ENCODE results near the gene HLA-C.
"Not testable (repeated sequence)": the region's sequence is repeated elsewhere in the genome, so short reads cannot be mapped to it uniquely, and the experiment has no call there.

The HLA-C gene

DNA sequence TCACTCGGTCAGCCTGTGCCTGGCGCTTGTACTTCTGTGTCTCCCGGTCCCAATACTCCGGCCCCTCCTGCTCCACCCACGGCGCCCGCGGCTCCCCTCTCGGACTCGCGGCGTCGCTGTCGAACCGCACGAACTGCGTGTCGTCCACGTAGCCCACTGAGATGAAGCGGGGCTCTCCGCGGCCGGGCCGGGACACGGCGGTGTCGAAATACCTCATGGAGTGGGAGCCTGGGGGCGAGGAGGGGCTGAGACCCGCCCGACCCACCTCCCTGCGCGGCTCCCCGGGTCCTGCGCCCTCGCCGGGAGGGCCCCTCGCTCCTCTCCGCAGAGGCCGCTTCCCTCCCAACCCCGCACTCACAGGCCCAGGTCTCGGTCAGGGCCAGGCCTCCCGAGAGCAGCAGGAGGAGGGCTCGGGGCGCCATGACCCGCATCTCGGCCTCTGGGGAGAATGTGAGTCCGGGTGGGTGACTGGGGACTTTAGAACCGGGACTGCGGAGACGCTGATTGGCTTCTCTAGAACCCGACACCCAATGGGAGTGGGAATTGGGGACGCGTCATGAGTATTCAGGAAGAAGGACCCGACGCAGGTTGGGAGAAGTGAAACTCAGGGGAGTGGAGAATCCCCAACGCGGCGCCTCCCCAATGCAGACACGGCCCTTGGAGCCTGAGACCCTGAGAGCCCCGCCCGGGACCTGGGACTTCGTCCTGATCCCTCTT is at the start of gene HLA-C:
TSS of gene HLA-C (minus strand) at position 452 of the 717 bp plus-strand sequence. CDS start at position 431, 21 bp downstream.
- DNase-seq (ENCODE audit: low spot score): peak; percentile 94

DNA sequence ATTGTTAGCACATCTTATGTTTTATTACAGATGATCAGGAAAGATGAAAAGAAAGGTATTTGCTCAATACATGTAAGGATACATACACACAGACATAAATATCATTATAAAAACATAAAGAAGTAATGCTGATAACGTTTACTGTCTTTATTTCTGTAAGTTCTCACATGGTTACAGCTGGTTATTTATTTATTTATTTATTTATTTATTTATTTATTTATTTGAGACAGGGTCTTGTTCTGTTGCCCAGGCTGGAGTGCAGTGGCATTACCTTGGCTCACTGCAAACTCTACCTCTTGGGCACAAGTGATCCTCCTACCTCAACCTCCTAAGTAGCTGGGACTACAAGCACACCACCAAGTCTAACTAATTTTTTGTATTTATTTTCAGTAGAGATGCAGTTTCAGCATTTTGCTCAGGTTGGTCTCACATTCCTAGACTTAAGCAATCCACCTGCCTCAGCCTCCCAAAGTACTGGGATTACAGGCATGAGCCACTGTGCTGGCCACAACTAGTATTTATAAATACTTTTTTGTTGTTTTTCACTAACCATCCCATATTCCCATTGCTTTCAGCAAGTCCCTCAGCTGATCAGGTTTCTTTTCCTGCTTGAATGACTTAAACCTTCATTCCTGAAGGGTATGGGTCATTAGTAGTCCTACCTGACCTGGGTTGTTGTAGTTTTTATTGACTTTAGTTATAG is 49.3 kb upstream of the HLA-C start:
- no peak for DNase-seq (ENCODE audit: low spot score)

DNA sequence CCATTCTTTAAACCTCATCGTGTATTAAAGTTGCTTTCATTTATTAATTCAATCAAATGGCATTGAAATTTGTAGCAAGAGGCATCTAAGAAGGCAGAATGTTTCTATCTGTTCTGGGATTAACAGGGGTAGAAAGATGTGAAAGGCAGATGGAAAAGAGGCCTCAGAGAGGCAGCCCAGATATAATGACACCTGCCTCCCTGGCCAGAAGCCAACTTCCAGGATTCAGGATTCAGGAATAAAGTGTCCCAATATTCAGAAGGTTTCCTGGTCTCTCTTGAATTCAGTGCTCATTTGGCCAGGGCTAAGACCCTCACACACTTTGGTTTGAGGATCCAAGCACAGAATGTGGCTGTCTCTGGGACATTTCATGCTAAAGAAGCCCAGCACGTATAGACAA is 45.1 kb upstream of the HLA-C start:
- no peak for DNase-seq (ENCODE audit: low spot score)

DNA sequence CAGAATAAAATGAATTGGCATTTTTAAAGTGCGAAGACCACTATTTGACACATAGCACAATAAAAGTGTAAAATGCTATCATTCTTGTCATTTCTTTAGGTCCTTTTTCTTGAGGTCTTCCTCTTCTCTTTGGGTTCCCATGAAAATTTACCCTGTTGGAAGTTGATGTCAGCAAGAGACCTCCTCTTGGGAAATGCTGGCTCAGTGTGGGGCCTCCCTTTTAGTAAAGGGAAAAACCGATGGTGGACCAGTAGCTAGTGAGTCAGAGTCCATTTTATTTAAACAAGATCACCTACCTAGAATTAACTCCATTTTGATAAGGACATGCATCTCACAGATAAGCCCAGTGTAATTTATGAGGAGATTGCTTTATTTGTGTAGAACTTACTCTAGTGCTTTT is 37.7 kb upstream of the HLA-C start:
- no peak for DNase-seq (ENCODE audit: low spot score)

DNA sequence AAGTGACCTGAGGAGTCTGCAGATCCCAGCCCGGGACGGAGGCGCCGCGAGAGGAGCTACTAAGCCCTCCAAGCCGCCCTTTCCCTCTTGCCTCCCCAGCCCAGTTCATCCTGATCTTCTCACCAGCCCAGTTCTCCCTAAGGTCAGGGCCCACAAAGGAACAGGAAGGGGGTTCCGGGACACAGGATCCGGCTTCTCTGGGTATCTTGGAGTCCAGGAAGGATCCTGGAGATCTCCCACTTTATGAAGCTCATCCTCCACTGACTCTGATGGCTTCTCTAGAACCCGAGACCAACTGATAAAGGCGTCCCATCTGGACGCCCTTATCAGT is 36.9 kb upstream of the HLA-C start:
- DNase-seq (ENCODE audit: low spot score): no peak

DNA sequence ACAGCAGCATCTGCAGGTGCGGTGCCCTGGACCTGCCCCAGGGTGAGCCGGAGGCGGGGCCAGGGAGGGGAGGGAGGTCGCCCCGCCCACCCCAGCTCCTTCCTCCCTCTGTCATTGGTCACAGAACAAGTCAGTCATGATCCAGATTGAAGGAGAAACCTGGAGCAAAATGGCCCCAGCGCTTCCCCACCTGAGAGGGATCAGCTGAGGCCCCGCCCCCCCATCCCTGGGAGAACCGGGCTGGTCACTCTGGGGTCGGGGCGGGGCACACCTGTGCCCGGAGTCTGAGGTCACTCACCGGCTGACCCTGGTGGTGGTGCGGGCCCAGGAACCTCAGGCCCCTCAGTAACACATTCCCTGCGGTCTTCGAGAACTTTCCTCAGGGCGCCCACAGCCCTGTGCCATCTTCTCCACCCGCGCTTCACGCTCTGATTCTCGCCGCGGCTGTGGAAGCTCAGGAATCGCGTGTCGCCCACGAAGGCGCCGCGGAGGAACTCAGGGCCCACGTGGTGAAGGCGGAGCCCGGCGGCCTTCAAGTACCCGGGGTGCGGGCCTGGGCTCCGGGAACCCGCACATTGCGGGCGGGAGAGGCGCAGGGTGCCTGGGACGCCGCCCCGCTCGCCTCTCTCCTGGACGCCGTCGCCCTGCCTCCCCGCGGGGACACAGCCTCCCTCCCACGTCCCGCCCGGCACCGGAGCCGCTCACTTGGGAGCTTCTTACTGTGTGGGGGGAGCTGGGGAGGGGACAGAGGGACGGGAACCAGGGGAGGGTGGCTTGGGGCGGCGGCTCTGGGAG is 36.4 kb upstream of the HLA-C start:
- no peak for DNase-seq (ENCODE audit: low spot score)

DNA sequence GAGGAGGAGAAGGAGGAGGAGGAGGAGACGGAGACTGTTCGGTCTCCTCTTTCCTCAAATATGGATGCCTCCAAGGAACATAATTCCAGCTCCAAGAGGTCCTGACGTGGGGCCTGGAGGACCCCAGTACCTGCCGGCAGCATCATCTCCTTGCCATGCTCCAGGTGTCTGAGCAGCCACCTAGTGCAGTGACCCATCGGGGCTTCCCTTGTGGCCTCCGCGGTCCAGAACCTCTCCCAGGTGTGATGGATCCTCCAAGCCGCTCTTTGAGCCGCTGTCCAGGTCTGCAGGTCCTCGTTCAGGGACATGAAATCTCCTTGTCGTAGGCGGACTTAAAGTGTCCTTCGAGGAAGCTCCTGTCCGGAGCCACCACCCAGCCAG is 35.8 kb upstream of the HLA-C start:
- DNase-seq (ENCODE audit: low spot score): no peak

DNA sequence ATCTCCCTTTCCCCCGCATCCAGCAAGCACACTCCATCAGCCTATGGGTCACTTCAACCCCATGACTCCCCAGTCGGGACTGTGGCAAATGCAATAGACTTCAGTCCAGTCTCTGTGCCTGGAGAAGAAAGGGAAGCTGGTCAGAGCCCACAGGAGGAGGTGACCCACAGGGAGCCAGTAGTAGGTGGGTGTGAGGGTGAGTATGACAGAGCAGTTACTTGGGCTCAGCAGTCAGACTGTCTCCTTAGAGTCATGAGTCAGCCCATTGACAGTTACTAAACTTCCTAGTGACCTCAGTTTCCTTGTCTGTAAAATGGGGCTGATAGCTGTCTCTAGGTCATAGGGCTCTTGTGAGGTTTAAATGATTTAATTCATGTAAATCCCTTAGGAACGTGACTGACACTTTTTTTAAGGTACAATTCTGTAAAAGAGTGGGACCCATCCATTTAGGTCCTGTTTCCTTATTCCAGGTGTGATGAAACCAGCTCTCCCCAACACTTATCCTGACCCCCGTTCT is 33.9 kb upstream of the HLA-C start:
- DNase-seq (ENCODE audit: low spot score): no peak

DNA sequence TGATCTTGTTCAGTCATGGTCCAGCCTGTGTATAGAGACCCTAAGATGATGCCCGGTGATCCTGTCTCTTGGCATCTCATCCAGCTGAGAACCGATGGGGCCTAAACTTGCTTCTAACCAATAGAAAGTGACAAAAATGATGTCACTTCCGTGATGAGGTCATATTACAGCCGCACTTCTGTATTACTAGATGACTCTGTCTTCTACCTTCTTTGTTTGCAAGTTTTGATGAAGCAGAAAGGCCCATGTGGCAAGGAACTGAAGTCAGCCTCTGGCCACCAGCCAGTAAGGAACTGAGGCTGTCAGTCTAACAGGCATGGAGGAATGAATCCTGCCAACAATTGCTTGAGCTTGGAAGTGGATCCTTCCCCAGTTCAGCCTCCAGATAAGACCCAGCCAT is 32.8 kb upstream of the HLA-C start:
- DNase-seq (ENCODE audit: low spot score): no peak

DNA sequence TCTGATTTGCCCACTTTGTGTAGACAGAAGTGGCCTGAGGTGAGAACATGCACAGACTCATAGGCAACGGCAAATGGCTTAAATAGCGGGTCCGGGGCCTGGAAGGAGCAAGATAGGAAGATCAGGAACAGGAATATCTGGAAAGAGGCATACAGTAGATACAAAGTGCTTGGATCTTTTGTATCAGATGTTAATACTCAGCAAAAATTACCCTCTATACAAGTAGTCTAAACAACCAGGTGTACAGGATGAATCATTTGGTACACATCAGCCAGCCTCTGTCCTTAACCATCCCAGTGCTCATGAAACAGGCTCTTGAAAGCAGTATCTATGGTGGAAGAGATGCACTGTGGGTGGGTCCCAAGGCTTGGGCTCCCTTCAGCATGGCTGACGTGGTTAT is 28.9 kb upstream of the HLA-C start:
- DNase-seq (ENCODE audit: low spot score): no peak

DNA sequence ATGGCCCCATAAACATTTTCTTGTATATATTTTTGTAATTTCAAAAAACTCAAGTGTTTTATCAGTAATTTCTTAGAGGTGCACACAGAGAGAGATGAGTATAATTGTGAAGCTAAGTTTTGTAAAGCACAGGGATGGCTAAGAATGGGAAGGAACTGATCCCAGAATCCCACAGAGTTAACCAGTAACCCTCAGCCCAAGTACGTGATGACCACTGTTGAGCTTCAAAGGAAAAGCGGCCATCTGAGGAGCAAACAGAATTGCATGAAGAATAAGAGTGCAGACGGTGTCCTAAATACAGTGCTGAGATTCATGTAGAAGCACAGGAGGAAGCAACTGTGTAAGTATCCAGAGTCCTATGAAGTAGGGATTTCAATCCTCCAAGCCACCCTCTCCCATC is 28.1 kb upstream of the HLA-C start:
- no peak for DNase-seq (ENCODE audit: low spot score)

DNA sequence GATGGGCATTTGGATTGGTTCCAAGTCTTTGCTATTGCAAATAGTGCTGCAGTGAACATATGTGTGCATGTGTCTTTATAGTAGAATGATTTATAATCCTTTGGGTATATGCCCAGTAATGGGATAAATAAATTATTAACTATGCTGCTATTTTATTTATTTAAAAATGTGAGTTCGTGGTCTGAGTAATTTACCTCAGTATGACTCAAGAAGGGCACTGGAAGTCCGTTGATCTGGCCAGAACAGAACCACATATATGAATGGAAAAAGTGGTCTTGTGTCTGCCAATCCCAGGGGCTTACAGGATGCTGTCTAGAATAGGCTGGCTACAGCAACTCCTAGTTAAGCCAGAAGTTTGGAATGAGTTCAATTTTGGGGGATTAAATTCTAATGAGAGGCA is 27.6 kb upstream of the HLA-C start:
- DNase-seq (ENCODE audit: low spot score): no peak

DNA sequence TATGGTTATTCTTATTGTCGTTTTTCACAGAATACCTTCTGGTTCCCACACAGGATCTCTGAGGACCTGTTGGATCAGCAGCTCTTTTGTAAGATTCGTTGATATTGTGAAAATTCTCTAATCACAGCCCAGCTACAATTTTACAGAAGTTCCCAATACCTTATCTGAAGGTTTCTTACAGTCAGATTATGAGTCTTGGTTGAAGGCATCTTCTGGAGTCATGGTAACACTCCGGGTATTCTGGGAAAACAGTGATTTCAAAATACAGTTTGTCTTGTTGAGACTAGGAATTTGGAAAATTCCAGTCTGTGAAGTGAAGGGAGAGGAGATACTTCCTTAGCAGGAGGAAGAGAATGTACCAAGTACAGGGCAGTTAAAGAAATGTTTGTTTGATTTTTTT is 22.2 kb upstream of the HLA-C start:
- DNase-seq (ENCODE audit: low spot score): no peak

DNA sequence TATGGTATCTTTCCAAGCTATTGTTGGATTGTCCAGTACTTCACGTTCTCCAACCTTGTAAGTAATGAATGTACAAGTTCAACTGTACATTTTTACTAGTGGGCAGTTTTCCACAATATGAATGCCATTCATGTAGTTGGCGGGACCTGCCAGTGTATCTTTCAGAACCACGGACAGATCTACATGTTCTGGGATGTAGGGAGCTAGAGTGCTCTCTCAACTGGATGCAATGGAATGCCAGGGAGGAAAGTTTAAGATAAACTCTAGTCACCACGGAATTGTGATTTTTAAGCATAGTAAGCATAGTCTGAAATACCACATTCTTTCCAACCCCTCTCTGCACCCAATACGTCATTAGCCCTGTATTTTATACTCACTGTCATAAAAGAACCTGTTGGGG is 21.5 kb upstream of the HLA-C start:
- no peak for DNase-seq (ENCODE audit: low spot score)

DNA sequence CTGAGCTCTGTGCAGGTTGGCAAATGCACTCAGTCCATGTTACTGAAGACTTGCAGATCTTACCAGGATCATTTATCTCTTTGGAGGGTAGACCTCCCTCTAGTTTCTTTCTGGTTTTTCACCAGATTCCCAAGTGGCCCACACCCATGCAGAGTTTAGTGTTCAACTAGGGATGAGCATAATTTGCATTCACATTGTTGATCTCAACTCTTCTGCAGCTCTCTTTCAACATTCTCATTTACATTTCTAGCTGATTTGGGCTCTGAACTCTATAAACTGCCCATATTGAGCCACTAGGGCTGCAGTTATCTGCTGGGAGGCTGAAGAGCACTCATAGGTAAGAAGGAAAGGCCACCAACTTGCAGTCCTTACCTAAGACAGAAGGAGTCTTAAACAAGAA is 17.9 kb upstream of the HLA-C start:
- no peak for DNase-seq (ENCODE audit: low spot score)

DNA sequence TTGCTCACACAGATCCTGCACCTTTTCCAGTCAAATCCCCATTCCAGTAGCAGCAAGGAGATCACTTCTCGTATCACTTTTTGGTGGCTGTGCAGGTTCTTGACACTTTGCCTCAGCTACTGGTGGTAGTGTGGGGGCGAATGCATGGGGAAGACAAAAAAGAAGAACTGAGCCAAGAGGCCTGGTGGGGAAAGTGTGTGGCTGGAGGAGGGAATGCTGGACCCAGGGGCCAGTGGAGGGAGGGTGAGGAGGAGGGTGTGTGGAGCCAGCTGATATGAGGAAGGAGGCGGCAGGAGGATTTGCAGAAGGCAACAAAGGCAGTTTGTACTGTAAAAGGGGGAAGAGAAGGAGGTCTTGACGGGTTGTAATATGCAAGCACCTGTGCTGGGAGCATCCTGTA is 15.7 kb upstream of the HLA-C start:
- no peak for DNase-seq (ENCODE audit: low spot score)

DNA sequence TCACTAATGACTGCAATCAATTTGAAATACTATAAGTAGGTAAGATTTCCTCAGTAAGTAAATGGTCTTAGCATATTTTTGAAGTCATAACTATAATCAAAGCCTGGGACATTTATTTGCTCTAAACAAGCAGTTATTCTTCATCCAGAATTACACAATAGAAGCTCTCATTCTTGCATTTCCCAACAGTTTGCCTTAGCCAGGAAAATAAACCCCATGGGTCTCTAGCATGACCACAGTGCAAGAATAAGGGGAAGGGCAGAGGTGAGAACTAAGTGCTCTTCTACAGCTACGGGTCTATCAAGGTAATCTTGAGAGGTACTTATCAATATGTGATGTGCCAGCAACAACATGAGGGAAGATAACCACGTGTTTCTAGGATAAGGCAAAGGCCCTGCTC is 14.1 kb upstream of the HLA-C start:
- no peak for DNase-seq (ENCODE audit: low spot score)

DNA sequence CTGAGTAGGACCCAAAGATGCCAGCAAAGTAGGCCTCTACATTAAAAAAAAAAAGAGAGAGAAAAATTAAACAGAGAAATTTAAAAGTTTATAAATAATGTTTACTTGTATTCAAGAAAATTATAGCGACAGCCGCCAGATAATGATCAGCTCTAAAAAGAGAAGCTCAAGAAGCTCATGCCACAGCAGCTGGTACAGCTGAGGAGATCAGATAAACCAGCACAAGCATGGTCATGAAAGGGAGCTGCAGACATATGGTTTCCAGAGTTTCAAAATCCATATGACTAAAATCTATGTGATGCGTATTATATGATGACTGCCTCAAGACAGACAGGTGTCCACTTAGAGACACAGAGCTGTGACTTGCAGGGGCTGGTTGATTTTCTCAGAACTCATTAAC is 13.6 kb upstream of the HLA-C start:
- DNase-seq (ENCODE audit: low spot score): no peak

DNA sequence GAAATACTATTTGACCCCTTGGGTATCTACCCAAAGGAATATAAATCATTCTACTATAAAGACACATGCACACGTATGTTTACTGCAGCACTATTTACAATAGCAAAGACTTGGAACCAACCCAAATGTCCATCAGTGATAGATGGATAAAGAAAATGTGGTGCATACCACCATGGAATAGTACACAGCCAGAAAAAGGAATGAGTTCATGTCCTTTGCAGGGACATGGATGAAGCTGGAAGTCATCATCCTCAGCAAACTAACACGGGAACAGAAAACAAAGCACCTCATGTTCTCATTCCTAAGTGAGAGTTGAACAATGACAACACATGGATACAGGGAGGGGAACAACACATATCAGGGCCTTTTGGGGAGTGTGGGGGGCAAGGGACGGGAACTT is 7.8 kb upstream of the HLA-C start:
- not testable (repeated sequence) for DNase-seq (ENCODE audit: low spot score)

DNA sequence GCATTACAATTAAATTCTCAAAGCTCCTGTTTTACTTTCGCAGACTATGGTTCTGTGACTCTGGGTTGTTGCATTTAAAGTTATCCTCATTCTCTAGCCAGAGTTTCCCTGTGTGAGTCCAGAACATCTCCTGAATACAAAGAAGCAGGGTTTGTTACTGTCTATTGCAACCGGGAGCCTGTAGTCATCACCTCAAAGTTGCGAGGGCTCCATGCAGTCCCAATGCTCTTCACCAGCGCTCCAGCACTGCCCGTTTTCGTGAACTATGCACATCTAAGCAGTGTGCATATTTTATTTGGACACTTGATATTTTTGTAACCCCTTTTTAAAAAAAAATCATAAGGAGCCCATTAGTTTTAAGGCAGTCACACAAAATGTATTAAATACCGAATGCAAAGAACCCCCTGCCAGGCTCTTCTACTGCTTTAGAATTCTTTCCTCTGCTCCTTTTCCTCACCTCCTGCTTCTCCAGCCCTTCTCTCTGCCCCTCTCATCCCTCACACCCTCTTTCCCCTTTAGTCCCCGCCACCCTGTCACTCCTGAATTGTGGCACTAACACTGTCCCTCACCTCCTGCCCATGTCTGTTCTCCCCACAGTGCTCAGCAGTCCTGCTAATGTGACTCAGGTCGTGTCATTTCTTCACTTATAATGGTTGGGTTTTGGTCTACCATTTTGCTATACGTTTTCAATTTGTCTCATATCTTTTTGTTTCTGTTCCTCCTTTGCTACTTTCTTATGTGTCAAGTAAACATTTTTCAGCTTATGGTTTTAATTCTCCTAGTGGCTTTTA is 1.1 kb upstream of the HLA-C start:
- peak; percentile 68 for DNase-seq (ENCODE audit: low spot score)

DNA sequence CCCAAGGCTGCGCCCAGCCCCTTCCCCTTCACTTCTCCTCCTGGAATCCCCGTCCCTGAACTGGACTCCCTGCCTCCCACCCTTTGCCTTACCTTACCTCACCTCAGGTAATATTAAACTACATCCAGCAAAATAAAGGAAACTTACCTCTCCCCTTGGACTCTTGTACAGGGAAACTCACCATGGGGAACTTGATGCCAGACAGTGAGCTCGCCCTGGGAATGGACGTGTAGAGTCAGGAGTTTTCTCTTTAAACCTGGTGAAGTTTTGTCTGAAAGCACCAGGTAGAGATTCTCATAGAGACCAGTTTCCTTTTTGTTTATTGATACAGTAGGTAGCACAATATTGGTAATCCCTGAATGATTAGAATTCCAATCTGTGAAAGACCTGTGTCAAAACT is 544 bp upstream of the HLA-C start:
- DNase-seq (ENCODE audit: low spot score): no peak
